Ovary (tissue), 3 donors: ENCODE measurements around the gene RNF225.

Experiments used
- CTCF ChIP-seq, 3 donors: fragments of 450-650 bp in 2 of 3; fragments of 200-600 bp in 1 of 3; IDR thresholded peaks; one replicate each; pipeline versions ENCODE4 v1.5.1 to v1.8.0; 2016 to 2022; ENCODE audit warnings: antibody characterized with exemption in 3 of 3, mild to moderate bottlenecking in 1 of 3
- POLR2A ChIP-seq: fragments of 450-650 bp; IDR thresholded peaks from one replicate; pipeline ENCODE4 v1.6.1; 2017; ENCODE audit warnings: antibody characterized with exemption, mild to moderate bottlenecking, moderate library complexity
- donor health status: DM: no; HTN: no; CAD: no.

DNA sequence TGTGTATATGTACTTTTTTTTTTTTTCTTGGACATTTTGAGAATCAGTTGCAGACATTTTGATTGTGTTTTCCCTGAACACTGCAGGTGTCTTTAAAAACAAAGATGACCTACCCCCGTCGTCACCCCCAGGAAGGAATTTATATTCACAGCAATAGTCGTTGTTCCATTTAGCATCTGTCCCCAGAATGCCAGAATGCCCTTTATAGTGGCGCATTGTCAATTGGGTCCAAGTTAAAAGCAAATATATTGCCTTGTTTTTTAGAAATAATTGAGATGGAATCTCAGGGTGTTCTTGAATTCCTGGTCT, 1.8 kb upstream of the RNF225 start:
- TF ChIP-seq CTCF (IDR thresholded peaks at IDR 0.05) (no peak), POLR2A (no peak)
